GM23338 (cell line): ENCODE results near the gene CIB4. TPM values are rescaled to one million over a fixed set of nuclear protein-coding genes. Genes with fewer than 3 reads are reported as not detected.

ENCODE experiments used
- ATAC-seq: fragments of 200-7000 bp; cut with Tn5 transposase; 3 replicates; pipeline ENCODE4 v1.9.1; 2020
- DNase-seq: peaks from one replicate; pipeline ENCODE4 v3.0.0-alpha.2; 2015; ENCODE audit warnings: low spot score
- H2AFZ ChIP-seq: fragments of 200-600 bp; sonication (generic); 2 replicates; pipeline ENCODE4 v1.8.0; 2016; ENCODE audit warnings: antibody characterized with exemption, mild to moderate bottlenecking, moderate library complexity
- H3F3A ChIP-seq: fragments of 200-600 bp; sonication (generic); replicated peaks from 2 replicates; pipeline ENCODE4 v1.8.0; 2017; ENCODE audit warnings: antibody characterized with exemption, mixed run types, low read depth
- H3K27ac ChIP-seq: fragments of 200-600 bp; sonication (generic); 2 replicates; pipeline ENCODE4 v1.6.1; 2016; ENCODE audit warnings: low read depth
- H3K27me3 ChIP-seq: fragments of 200-600 bp; sonication (generic); 2 replicates; pipeline ENCODE4 v1.8.0; 2016; ENCODE audit warnings: mild to moderate bottlenecking, mixed run types, moderate library complexity; ENCODE audit not compliant: insufficient read depth
- H3K36me3 ChIP-seq: fragments of 200-600 bp; sonication (generic); 2 replicates; pipeline ENCODE4 v1.8.0; 2016; ENCODE audit warnings: mild to moderate bottlenecking; ENCODE audit not compliant: insufficient read depth
- H3K4me1 ChIP-seq: fragments of 200-600 bp; sonication (generic); 2 replicates; pipeline ENCODE4 v1.8.0; 2016; ENCODE audit warnings: mild to moderate bottlenecking, moderate library complexity; ENCODE audit not compliant: insufficient read depth
- H3K4me2 ChIP-seq: fragments of 200-600 bp; sonication (generic); 2 replicates; pipeline ENCODE4 v1.7.1; 2017; ENCODE audit warnings: mixed run types
- H3K4me3 ChIP-seq: fragments of 200-600 bp; sonication (generic); 2 replicates; pipeline ENCODE4 v1.6.1; 2016; ENCODE audit warnings: mixed run types
- H3K79me2 ChIP-seq: fragments of 200-600 bp; sonication (generic); replicated peaks from 2 replicates; pipeline ENCODE4 v1.8.0; 2017; ENCODE audit warnings: mild to moderate bottlenecking; ENCODE audit not compliant: insufficient read depth
- H3K9me2 ChIP-seq: fragments of 200-600 bp; sonication (generic); 2 replicates; pipeline ENCODE4 v1.8.0; 2017; ENCODE audit not compliant: insufficient read depth
- H4K20me1 ChIP-seq: fragments of 200-600 bp; sonication (generic); replicated peaks from 2 replicates; pipeline ENCODE4 v1.8.0; 2017; ENCODE audit warnings: mild to moderate bottlenecking; ENCODE audit not compliant: insufficient read depth
- H3K27ac Mint-ChIP-seq: 2 replicates; pipeline ENCODE4 v1.8.0; 2020; ENCODE audit warnings: inconsistent platforms, mild to moderate bottlenecking, moderate library complexity, mixed read lengths
- H3K27me3 Mint-ChIP-seq: 3 replicates; pipeline ENCODE4 v1.8.0; 2022; ENCODE audit warnings: low read depth, mild to moderate bottlenecking, moderate library complexity, mixed read lengths, inconsistent platforms; ENCODE audit not compliant: insufficient read depth, poor library complexity
- H3K36me3 Mint-ChIP-seq: 3 replicates; pipeline ENCODE4 v1.8.0; 2021; ENCODE audit warnings: low read depth, mild to moderate bottlenecking, inconsistent platforms, moderate library complexity, mixed read lengths
- H3K4me1 Mint-ChIP-seq: 3 replicates; pipeline ENCODE4 v1.8.0; 2020; ENCODE audit warnings: mild to moderate bottlenecking, inconsistent platforms, mixed read lengths
- H3K4me3 Mint-ChIP-seq: 3 replicates; pipeline ENCODE4 v1.8.0; 2021; ENCODE audit warnings: moderate library complexity, mild to moderate bottlenecking, inconsistent platforms, mixed read lengths
- H3K9me3 Mint-ChIP-seq: 3 replicates; pipeline ENCODE4 v1.8.0; 2020; ENCODE audit warnings: moderate library complexity, mild to moderate bottlenecking, inconsistent platforms, mixed read lengths
- CREB1 ChIP-seq: fragments of 250-450 bp; sonication (Bioruptor Pico); IDR thresholded peaks from 2 replicates; pipeline ENCODE4 v1.5.0; 2020; ENCODE audit warnings: low read depth, mild to moderate bottlenecking, moderate library complexity
- CTCF ChIP-seq, 2 experiments: fragments of 200-600 bp in 1 of 2; sonication (generic) in 1 of 2; conservative IDR thresholded peaks; 2 replicates each; pipeline versions ENCODE4 v1.5.1 to v1.6.1; 2016 to 2017; ENCODE audit warnings: antibody characterized with exemption in 2 of 2, low read depth in 2 of 2, mild to moderate bottlenecking in 2 of 2, moderate library complexity in 1 of 2
- EZH2 ChIP-seq: fragments of 200-600 bp; sonication (generic); IDR thresholded peaks from one replicate; pipeline ENCODE4 v1.8.0; 2017; ENCODE audit warnings: antibody characterized with exemption, mild to moderate bottlenecking, low read depth; ENCODE audit not compliant: unreplicated experiment
- EZH2phosphoT487 ChIP-seq: fragments of 200-600 bp; sonication (generic); IDR thresholded peaks from one replicate; pipeline ENCODE4 v1.8.1; 2018; ENCODE audit warnings: antibody characterized with exemption; ENCODE audit not compliant: unreplicated experiment
- JUNB ChIP-seq: IDR thresholded peaks from one replicate; pipeline ENCODE4 v1.6.1; 2016; ENCODE audit warnings: antibody characterized with exemption; ENCODE audit not compliant: unreplicated experiment
- NANOG ChIP-seq: IDR thresholded peaks from 2 replicates; pipeline ENCODE4 v1.6.1; 2016; ENCODE audit warnings: antibody characterized with exemption, borderline replicate concordance
- POLR2AphosphoS5 ChIP-seq: IDR thresholded peaks from 2 replicates; pipeline ENCODE4 v1.6.1; 2016; ENCODE audit warnings: antibody characterized with exemption, low read depth
- STAT1 ChIP-seq: IDR thresholded peaks from one replicate; pipeline ENCODE4 v1.6.1; 2016; ENCODE audit warnings: antibody characterized with exemption; ENCODE audit not compliant: unreplicated experiment
- ZNF114 ChIP-seq: fragments of 250-450 bp; sonication (Bioruptor Pico); IDR thresholded peaks from 2 replicates; pipeline ENCODE4 v1.5.0; 2020; ENCODE audit warnings: mild to moderate bottlenecking, moderate library complexity
- ZNF331 ChIP-seq: fragments of 250-450 bp; sonication (Bioruptor Pico); IDR thresholded peaks from 2 replicates; pipeline ENCODE4 v1.5.0; 2020; ENCODE audit warnings: low read depth, mild to moderate bottlenecking, moderate library complexity
- polyA plus RNA-seq: library from polyadenylated mRNA; unstranded; fragments of >200 nt; fragmentation: Nextera tagmentation; extraction: Ambion mirVana; gene quantifications from 2 replicates; pipeline ENCODE4 v1.2.1, GENCODE V29; 2016
- total RNA-seq: library from RNA; depleted of rRNA; stranded (reverse); fragments of >200 nt; shearing (Covaris generic); gene quantifications from 2 replicates; pipeline ENCODE4 v1.2.3, GENCODE V29; 2014
- TF ChIP-seq, protein P1 (sequence below): IDR thresholded peaks from one replicate; pipeline ENCODE4 v1.6.1; 2018; ENCODE audit warnings: antibody characterized with exemption; ENCODE audit not compliant: unreplicated experiment
- TF ChIP-seq, protein P2 (sequence below): IDR thresholded peaks from 2 replicates; pipeline ENCODE4 v1.6.1; 2016; ENCODE audit warnings: antibody characterized with exemption
- TF ChIP-seq, protein P3 (sequence below): fragments of 250-450 bp; sonication (Bioruptor Pico); IDR thresholded peaks from 2 replicates; pipeline ENCODE4 v1.5.0; 2020; ENCODE audit warnings: mild to moderate bottlenecking, moderate library complexity

CIB4 gene
- total and polyA plus RNA-seq, 2 experiments from 2014 or later = not detected

DNA sequence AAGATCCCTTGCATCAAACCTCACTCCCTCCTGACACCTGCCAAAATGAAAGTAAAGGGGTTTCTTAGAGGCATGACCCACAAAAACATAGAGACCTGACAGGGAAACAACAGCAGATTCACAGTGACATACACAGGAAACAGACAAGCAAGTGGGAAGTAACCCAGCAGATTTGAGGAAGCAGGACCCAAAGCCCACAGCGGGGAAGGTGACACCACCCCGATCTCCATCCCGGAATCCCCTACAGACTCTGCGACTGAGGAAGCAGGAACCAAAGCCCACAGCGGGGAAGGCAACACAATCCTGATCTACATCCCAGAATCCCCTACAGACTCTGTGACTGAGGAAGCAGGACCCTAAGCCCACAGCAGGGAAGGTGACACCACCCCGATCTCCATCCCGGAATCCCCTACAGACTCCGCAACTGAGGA, 21.6 kb downstream of the CIB4 start:
- ATAC-seq = no peak
- peaks cover 18% of the 10 kb centered on the region for H3K27me3 Mint-ChIP-seq
- H3K4me1 Mint-ChIP-seq = peaks cover 25% of the 10 kb centered on the region
- Histone ChIP-seq H3K4me1 (no peaks in the 10 kb centered on the region), H3K79me2 (no peaks in the 10 kb centered on the region), H3K4me2 (no peak overlapping the region), H4K20me1 (no peaks in the 10 kb centered on the region), H3K27me3 (no peaks in the 10 kb centered on the region), H2AFZ (no peak overlapping the region), H3F3A (no peaks in the 10 kb centered on the region), H3K9me2 (no peaks in the 10 kb centered on the region), H3K27ac (no peak overlapping the region), H3K36me3 (no peaks in the 10 kb centered on the region), H3K4me3 (no peak overlapping the region)
- no peak for DNase-seq
- H3K4me3 Mint-ChIP-seq = no peak overlapping the region
- H3K36me3 Mint-ChIP-seq = no peaks in the 10 kb centered on the region
- TF ChIP-seq, protein P1, sequence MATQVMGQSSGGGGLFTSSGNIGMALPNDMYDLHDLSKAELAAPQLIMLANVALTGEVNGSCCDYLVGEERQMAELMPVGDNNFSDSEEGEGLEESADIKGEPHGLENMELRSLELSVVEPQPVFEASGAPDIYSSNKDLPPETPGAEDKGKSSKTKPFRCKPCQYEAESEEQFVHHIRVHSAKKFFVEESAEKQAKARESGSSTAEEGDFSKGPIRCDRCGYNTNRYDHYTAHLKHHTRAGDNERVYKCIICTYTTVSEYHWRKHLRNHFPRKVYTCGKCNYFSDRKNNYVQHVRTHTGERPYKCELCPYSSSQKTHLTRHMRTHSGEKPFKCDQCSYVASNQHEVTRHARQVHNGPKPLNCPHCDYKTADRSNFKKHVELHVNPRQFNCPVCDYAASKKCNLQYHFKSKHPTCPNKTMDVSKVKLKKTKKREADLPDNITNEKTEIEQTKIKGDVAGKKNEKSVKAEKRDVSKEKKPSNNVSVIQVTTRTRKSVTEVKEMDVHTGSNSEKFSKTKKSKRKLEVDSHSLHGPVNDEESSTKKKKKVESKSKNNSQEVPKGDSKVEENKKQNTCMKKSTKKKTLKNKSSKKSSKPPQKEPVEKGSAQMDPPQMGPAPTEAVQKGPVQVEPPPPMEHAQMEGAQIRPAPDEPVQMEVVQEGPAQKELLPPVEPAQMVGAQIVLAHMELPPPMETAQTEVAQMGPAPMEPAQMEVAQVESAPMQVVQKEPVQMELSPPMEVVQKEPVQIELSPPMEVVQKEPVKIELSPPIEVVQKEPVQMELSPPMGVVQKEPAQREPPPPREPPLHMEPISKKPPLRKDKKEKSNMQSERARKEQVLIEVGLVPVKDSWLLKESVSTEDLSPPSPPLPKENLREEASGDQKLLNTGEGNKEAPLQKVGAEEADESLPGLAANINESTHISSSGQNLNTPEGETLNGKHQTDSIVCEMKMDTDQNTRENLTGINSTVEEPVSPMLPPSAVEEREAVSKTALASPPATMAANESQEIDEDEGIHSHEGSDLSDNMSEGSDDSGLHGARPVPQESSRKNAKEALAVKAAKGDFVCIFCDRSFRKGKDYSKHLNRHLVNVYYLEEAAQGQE = no peak
- no peak for TF ChIP-seq STAT1
- TF ChIP-seq CREB1 = no peak
- no peak for TF ChIP-seq CTCF (conservative IDR thresholded peaks at IDR 0.05; ENCODE audit: low read depth in 2 of 2)
- TF ChIP-seq JUNB = no peak
- TF ChIP-seq NANOG = no peak
- TF ChIP-seq EZH2phosphoT487 = no peak
- TF ChIP-seq ZNF114 (CRISPR knock-in tag) = no peak
- TF ChIP-seq, protein P2, sequence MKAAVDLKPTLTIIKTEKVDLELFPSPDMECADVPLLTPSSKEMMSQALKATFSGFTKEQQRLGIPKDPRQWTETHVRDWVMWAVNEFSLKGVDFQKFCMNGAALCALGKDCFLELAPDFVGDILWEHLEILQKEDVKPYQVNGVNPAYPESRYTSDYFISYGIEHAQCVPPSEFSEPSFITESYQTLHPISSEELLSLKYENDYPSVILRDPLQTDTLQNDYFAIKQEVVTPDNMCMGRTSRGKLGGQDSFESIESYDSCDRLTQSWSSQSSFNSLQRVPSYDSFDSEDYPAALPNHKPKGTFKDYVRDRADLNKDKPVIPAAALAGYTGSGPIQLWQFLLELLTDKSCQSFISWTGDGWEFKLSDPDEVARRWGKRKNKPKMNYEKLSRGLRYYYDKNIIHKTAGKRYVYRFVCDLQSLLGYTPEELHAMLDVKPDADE = no peak
- no peak for TF ChIP-seq ZNF331 (CRISPR knock-in tag)
- no peak for TF ChIP-seq POLR2AphosphoS5
- no peak for TF ChIP-seq EZH2
- TF ChIP-seq, protein P3, sequence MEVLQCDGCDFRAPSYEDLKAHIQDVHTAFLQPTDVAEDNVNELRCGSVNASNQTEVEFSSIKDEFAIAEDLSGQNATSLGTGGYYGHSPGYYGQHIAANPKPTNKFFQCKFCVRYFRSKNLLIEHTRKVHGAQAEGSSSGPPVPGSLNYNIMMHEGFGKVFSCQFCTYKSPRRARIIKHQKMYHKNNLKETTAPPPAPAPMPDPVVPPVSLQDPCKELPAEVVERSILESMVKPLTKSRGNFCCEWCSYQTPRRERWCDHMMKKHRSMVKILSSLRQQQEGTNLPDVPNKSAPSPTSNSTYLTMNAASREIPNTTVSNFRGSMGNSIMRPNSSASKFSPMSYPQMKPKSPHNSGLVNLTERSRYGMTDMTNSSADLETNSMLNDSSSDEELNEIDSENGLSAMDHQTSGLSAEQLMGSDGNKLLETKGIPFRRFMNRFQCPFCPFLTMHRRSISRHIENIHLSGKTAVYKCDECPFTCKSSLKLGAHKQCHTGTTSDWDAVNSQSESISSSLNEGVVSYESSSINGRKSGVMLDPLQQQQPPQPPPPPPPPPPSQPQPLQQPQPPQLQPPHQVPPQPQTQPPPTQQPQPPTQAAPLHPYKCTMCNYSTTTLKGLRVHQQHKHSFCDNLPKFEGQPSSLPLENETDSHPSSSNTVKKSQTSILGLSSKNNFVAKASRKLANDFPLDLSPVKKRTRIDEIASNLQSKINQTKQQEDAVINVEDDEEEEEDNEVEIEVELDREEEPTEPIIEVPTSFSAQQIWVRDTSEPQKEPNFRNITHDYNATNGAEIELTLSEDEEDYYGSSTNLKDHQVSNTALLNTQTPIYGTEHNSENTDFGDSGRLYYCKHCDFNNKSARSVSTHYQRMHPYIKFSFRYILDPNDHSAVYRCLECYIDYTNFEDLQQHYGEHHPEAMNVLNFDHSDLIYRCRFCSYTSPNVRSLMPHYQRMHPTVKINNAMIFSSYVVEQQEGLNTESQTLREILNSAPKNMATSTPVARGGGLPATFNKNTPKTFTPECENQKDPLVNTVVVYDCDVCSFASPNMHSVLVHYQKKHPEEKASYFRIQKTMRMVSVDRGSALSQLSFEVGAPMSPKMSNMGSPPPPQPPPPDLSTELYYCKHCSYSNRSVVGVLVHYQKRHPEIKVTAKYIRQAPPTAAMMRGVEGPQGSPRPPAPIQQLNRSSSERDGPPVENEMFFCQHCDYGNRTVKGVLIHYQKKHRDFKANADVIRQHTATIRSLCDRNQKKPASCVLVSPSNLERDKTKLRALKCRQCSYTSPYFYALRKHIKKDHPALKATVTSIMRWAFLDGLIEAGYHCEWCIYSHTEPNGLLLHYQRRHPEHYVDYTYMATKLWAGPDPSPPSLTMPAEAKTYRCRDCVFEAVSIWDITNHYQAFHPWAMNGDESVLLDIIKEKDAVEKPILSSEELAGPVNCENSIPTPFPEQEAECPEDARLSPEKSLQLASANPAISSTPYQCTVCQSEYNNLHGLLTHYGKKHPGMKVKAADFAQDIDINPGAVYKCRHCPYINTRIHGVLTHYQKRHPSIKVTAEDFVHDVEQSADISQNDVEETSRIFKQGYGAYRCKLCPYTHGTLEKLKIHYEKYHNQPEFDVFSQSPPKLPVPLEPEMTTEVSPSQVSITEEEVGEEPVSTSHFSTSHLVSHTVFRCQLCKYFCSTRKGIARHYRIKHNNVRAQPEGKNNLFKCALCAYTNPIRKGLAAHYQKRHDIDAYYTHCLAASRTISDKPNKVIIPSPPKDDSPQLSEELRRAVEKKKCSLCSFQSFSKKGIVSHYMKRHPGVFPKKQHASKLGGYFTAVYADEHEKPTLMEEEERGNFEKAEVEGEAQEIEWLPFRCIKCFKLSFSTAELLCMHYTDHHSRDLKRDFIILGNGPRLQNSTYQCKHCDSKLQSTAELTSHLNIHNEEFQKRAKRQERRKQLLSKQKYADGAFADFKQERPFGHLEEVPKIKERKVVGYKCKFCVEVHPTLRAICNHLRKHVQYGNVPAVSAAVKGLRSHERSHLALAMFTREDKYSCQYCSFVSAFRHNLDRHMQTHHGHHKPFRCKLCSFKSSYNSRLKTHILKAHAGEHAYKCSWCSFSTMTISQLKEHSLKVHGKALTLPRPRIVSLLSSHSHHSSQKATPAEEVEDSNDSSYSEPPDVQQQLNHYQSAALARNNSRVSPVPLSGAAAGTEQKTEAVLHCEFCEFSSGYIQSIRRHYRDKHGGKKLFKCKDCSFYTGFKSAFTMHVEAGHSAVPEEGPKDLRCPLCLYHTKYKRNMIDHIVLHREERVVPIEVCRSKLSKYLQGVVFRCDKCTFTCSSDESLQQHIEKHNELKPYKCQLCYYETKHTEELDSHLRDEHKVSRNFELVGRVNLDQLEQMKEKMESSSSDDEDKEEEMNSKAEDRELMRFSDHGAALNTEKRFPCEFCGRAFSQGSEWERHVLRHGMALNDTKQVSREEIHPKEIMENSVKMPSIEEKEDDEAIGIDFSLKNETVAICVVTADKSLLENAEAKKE = no peak
- no peaks in the 10 kb centered on the region; the same call in 2 of the 3 replicates for H3K9me3 Mint-ChIP-seq
- H3K27ac Mint-ChIP-seq = no peak overlapping the region
